Hepatocyte (in vitro differentiated cells): Measurements from ENCODE around the gene OR6N2. TPM values are rescaled to one million over a fixed set of nuclear protein-coding genes. Genes with fewer than 3 reads are reported as not detected.

Source experiments
- DNase-seq: peaks from one replicate; pipeline ENCODE4 v3.0.0-alpha.2; 2016; ENCODE audit warnings: low spot score
- H2AFZ ChIP-seq: fragments of 200-600 bp; sonication (generic); 2 replicates; pipeline ENCODE4 v1.6.0; 2016; ENCODE audit warnings: antibody characterized with exemption, mild to moderate bottlenecking
- H3K27ac ChIP-seq: fragments of 200-600 bp; sonication (generic); 2 replicates; pipeline ENCODE4 v1.5.1; 2016; ENCODE audit warnings: mild to moderate bottlenecking
- H3K27me3 ChIP-seq: fragments of 200-600 bp; sonication (generic); 2 replicates; pipeline ENCODE4 v1.6.1; 2016
- H3K36me3 ChIP-seq: fragments of 200-600 bp; sonication (generic); replicated peaks from 2 replicates; pipeline ENCODE4 v1.5.1; 2016; ENCODE audit warnings: low read depth; ENCODE audit not compliant: insufficient read depth
- H3K4me1 ChIP-seq: fragments of 200-600 bp; sonication (generic); 2 replicates; pipeline ENCODE4 v1.5.1; 2016; ENCODE audit warnings: mild to moderate bottlenecking, moderate library complexity; ENCODE audit not compliant: insufficient read depth
- H3K4me2 ChIP-seq: fragments of 200-600 bp; sonication (generic); 2 replicates; pipeline ENCODE4 v1.6.0; 2016
- H3K4me3 ChIP-seq: fragments of 200-600 bp; sonication (generic); 2 replicates; pipeline ENCODE4 v1.5.1; 2016; ENCODE audit warnings: mild to moderate bottlenecking
- H3K79me2 ChIP-seq: fragments of 200-600 bp; sonication (generic); 2 replicates; pipeline ENCODE4 v1.6.0; 2017; ENCODE audit warnings: mild to moderate bottlenecking
- H3K9me2 ChIP-seq: fragments of 200-600 bp; sonication (generic); replicated peaks from 2 replicates; pipeline ENCODE4 v1.6.0; 2017; ENCODE audit warnings: mild to moderate bottlenecking; ENCODE audit not compliant: insufficient read depth
- H3K9me3 ChIP-seq: fragments of 200-600 bp; sonication (generic); 2 replicates; pipeline ENCODE4 v1.5.1; 2016; ENCODE audit warnings: low read depth, mild to moderate bottlenecking
- H4K20me1 ChIP-seq: fragments of 200-600 bp; sonication (generic); 2 replicates; pipeline ENCODE4 v1.6.0; 2016; ENCODE audit warnings: mild to moderate bottlenecking; ENCODE audit not compliant: insufficient read depth, poor library complexity, severe bottlenecking
- EZH2 ChIP-seq: fragments of 200-600 bp; sonication (generic); IDR thresholded peaks from 2 replicates; pipeline ENCODE4 v1.6.1; 2016; ENCODE audit warnings: antibody characterized with exemption, mild to moderate bottlenecking, borderline replicate concordance
- EZH2phosphoT487 ChIP-seq: fragments of 200-600 bp; sonication (generic); IDR thresholded peaks from one replicate; pipeline ENCODE4 v1.6.1; 2018; ENCODE audit warnings: antibody characterized with exemption, mild to moderate bottlenecking, low read depth, moderate library complexity; ENCODE audit not compliant: unreplicated experiment, severe bottlenecking
- WGBS: methylation state at CpG from one replicate; pipeline ENCODE4 v1.1.6; 2016; ENCODE audit warnings: low lambda C conversion rate; ENCODE audit errors: missing lambda C conversion rate; 5-methylcytosine and 5-hydroxymethylcytosine counted together
- polyA plus RNA-seq: library from polyadenylated mRNA; unstranded; fragments of >200 nt; fragmentation: Nextera tagmentation; extraction: Ambion mirVana; gene quantifications from 2 replicates; pipeline ENCODE4 v1.2.1, GENCODE V29; 2016
- total RNA-seq: library from RNA; depleted of rRNA; stranded (reverse); fragments of >200 nt; gene quantifications from 2 replicates; pipeline ENCODE4 v1.2.3, GENCODE V29; 2014
- TF ChIP-seq, protein P1 (sequence below): fragments of 200-600 bp; sonication (generic); IDR thresholded peaks from 2 replicates; pipeline ENCODE4 v1.5.1; 2016; ENCODE audit warnings: antibody characterized with exemption, mild to moderate bottlenecking; ENCODE audit not compliant: poor library complexity

OR6N2 gene
- total RNA-seq: not detected in 2 replicates
- not detected in 2 replicates for polyA plus RNA-seq

GRCh38 chr1:158781104-158781503, at the start of gene OR6N2:
Gene OR6N2, minus strand, starts transcription at chr1:158781204. Its CDS starts 3,569 bp downstream, at chr1:158777635.
- no peak for DNase-seq
- Histone ChIP-seq H4K20me1 (no peaks in the 10 kb centered on the region), H3K27me3 (no peaks in the 10 kb centered on the region), H3K9me3 (no peaks in the 10 kb centered on the region), H3K4me2 (no peak within 1 kb of the TSS), H3K27ac (no peak within 1 kb of the TSS), H3K79me2 (no peaks in the 10 kb centered on the region), H3K9me2 (no peaks in the 10 kb centered on the region), H3K4me3 (no peak within 1 kb of the TSS), H2AFZ (no peak within 1 kb of the TSS), H3K4me1 (no peaks in the 10 kb centered on the region), H3K36me3 (no peaks in the 10 kb centered on the region)
- TF ChIP-seq, protein P1, sequence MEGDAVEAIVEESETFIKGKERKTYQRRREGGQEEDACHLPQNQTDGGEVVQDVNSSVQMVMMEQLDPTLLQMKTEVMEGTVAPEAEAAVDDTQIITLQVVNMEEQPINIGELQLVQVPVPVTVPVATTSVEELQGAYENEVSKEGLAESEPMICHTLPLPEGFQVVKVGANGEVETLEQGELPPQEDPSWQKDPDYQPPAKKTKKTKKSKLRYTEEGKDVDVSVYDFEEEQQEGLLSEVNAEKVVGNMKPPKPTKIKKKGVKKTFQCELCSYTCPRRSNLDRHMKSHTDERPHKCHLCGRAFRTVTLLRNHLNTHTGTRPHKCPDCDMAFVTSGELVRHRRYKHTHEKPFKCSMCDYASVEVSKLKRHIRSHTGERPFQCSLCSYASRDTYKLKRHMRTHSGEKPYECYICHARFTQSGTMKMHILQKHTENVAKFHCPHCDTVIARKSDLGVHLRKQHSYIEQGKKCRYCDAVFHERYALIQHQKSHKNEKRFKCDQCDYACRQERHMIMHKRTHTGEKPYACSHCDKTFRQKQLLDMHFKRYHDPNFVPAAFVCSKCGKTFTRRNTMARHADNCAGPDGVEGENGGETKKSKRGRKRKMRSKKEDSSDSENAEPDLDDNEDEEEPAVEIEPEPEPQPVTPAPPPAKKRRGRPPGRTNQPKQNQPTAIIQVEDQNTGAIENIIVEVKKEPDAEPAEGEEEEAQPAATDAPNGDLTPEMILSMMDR: no peak
- TF ChIP-seq EZH2 (no peak), EZH2phosphoT487 (no peak)

- 89% methylated on average over 2 of the region's 2 CpGs for WGBS
- no peak overlapping the region for H3K4me2 ChIP-seq
- DNase-seq: no peak
- no peaks in the 10 kb centered on the region for H3K36me3 ChIP-seq
- no peaks in the 10 kb centered on the region for H3K27me3 ChIP-seq
- H3K9me2 ChIP-seq: no peaks in the 10 kb centered on the region
- no peak overlapping the region for H2AFZ ChIP-seq
- H3K27ac ChIP-seq: no peak overlapping the region
- H4K20me1 ChIP-seq: no peaks in the 10 kb centered on the region
- TF ChIP-seq EZH2: no peak
- TF ChIP-seq, protein P1: no peak
- no peak for TF ChIP-seq EZH2phosphoT487
- H3K9me3 ChIP-seq: no peaks in the 10 kb centered on the region
- H3K79me2 ChIP-seq: no peaks in the 10 kb centered on the region
- no peak overlapping the region for H3K4me3 ChIP-seq
- H3K4me1 ChIP-seq: no peaks in the 10 kb centered on the region
Measured at GRCh38 chr1:158830074-158830677, 49.2 kb upstream of the OR6N2 start.

DNA sequence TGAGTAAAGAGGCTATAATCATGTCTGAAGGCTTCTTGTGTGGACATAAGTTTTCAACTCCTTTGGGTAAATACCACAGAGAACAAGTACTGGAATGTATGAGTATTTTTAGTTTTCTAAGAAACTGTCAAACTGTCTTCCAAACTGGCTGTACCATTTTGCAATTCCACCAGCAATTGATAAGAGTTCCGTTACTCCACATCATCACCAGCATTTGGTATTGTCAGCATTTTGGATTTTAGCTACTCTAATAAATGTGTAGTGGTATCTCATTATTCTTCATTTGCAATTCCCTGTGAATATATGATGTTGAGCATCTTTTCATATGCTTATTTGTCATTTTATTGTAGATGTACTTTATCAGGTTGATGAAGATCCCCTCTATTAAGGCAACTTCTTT, 40.7 kb upstream of the OR6N2 start:
- H3K27me3 ChIP-seq: no peaks in the 10 kb centered on the region
- H3K4me3 ChIP-seq: no peak overlapping the region
- H4K20me1 ChIP-seq: no peaks in the 10 kb centered on the region
- no peak for DNase-seq
- no peak overlapping the region for H3K27ac ChIP-seq
- no peak overlapping the region for H3K4me2 ChIP-seq
- TF ChIP-seq, protein P1: no peak
- no peak for TF ChIP-seq EZH2
- TF ChIP-seq EZH2phosphoT487: no peak
- no peak overlapping the region for H2AFZ ChIP-seq
- H3K79me2 ChIP-seq: no peaks in the 10 kb centered on the region
- no peaks in the 10 kb centered on the region for H3K9me2 ChIP-seq
- no peaks in the 10 kb centered on the region for H3K9me3 ChIP-seq
- H3K4me1 ChIP-seq: no peaks in the 10 kb centered on the region
- no peaks in the 10 kb centered on the region for H3K36me3 ChIP-seq
- WGBS: 86% methylated on average over 1 of the region's 1 CpG
